ENCODE data around the gene C17orf107. TPM values are rescaled to one million over a fixed set of nuclear protein-coding genes. Genes with fewer than 3 reads are reported as not detected.

The C17orf107 gene
- total and polyA plus RNA-seq, 2 experiments from 2014 or later, result 3.9 to 8.8 TPM

GRCh38 chr17:4950746-4951204 lies 51.4 kb downstream of the C17orf107 start, which contains the start of gene ENO3:
Gene ENO3 (plus strand): TSS chr17:4951119. CDS start chr17:4951830, 711 bp downstream.
- TF ChIP-seq EZH2 (IDR thresholded peaks at IDR 0.05; ENCODE audit: insufficient read depth, poor library complexity, severe bottlenecking), result no peak
- no peak for TF ChIP-seq EZH2phosphoT487 (IDR thresholded peaks at IDR 0.05; ENCODE audit: insufficient read depth, low read depth)
- no peaks in the 10 kb centered on the region for H3K9me3 ChIP-seq (ENCODE audit: low read depth)
- peaks cover 14% of the 10 kb centered on the region for H3K4me1 ChIP-seq (ENCODE audit: insufficient read depth)
- peak within 1 kb of the TSS; percentile 50 for H3K4me2 ChIP-seq (ENCODE audit: unreplicated experiment)
- H2AFZ ChIP-seq, result peak within 1 kb of the TSS; percentile 73
- no peak for DNase-seq
- no peaks in the 10 kb centered on the region; the same call in 1 of the 2 replicates for H4K20me1 ChIP-seq (ENCODE audit: insufficient read depth)
- peak within 1 kb of the TSS; percentile 91 for H3K27ac ChIP-seq
- H3K9ac ChIP-seq, result peak within 1 kb of the TSS; percentile 83
- H3K79me2 ChIP-seq (ENCODE audit: insufficient read depth), result peaks cover 25% of the 10 kb centered on the region
- peaks cover 8% of the 10 kb centered on the region for H3K36me3 ChIP-seq (ENCODE audit: low read depth)
- H3F3A ChIP-seq (ENCODE audit: insufficient read depth), result peaks cover 27% of the 10 kb centered on the region
- H3K27me3 ChIP-seq (replicated peaks; ENCODE audit: insufficient read depth), result no peaks in the 10 kb centered on the region
- 55 to 59% methylated on average over 7 of the region's 7 CpGs for WGBS, 2 experiments (ENCODE audit: low coverage in 1 of 2, low lambda C conversion rate in 2 of 2, missing lambda C conversion rate in 2 of 2)
- in situ Hi-C loops (cut with MboI), result no loop called here
- H3K9me2 ChIP-seq (ENCODE audit: insufficient read depth), result no peaks in the 10 kb centered on the region
- peak within 1 kb of the TSS; percentile 93 for H3K4me3 ChIP-seq

- Histone ChIP-seq H3K36me3 (ENCODE audit: low read depth) (peaks cover 4% of the 10 kb centered on the region; the same call in 1 of the 2 replicates), H3K9ac (no peak overlapping the region), H4K20me1 (ENCODE audit: insufficient read depth) (no peaks in the 10 kb centered on the region; the same call in 1 of the 2 replicates), H3K27ac (no peak overlapping the region), H3K4me2 (ENCODE audit: unreplicated experiment) (no peak overlapping the region), H3F3A (ENCODE audit: insufficient read depth) (peaks cover 21% of the 10 kb centered on the region), H3K9me2 (ENCODE audit: insufficient read depth) (no peaks in the 10 kb centered on the region), H3K79me2 (ENCODE audit: insufficient read depth) (peaks cover 18% of the 10 kb centered on the region), H2AFZ (no peak overlapping the region), H3K4me3 (no peak overlapping the region), H3K27me3 (replicated peaks; ENCODE audit: insufficient read depth) (no peaks in the 10 kb centered on the region), H3K9me3 (ENCODE audit: low read depth) (no peaks in the 10 kb centered on the region), H3K4me1 (ENCODE audit: insufficient read depth) (peaks cover 13% of the 10 kb centered on the region)
- in situ Hi-C loops (cut with MboI), result no loop called here
- 94 to 100% methylated on average over 3 of the region's 3 CpGs for WGBS, 2 experiments (ENCODE audit: low coverage in 1 of 2, low lambda C conversion rate in 2 of 2, missing lambda C conversion rate in 2 of 2)
- TF ChIP-seq EZH2 (IDR thresholded peaks at IDR 0.05; ENCODE audit: insufficient read depth, poor library complexity, severe bottlenecking), result no peak
- TF ChIP-seq EZH2phosphoT487 (IDR thresholded peaks at IDR 0.05; ENCODE audit: insufficient read depth, low read depth), result no peak
- no peak for DNase-seq
Measured at GRCh38 chr17:4951486-4951885, 52.1 kb downstream of the C17orf107 start.

Other genes starting within 250 kb of the C17orf107 start
- 18.8 and 25.6 TPM in 2 replicates for gene PELP1, start 195.4 kb upstream of the C17orf107 start, total RNA-seq (2014; rRNA removed; shearing (Covaris generic))
- gene PELP1, start 195.4 kb upstream of the C17orf107 start, polyA plus RNA-seq (2016; fragmentation: Nextera tagmentation; extraction: Ambion mirVana), result 10.4 and 13.6 TPM in 2 replicates
- 4.1 and 4.8 TPM in 2 replicates for gene ARRB2, start 188.9 kb upstream of the C17orf107 start, total RNA-seq (2014; rRNA removed; shearing (Covaris generic))
- 3.7 and 3.9 TPM in 2 replicates for gene ARRB2, start 188.9 kb upstream of the C17orf107 start, polyA plus RNA-seq (2016; fragmentation: Nextera tagmentation; extraction: Ambion mirVana)
- 14.4 and 16.9 TPM in 2 replicates for gene MED11, start 168.1 kb upstream of the C17orf107 start, total RNA-seq (2014; rRNA removed; shearing (Covaris generic))
- gene MED11, start 168.1 kb upstream of the C17orf107 start, polyA plus RNA-seq (2016; fragmentation: Nextera tagmentation; extraction: Ambion mirVana), result 26.9 and 27.4 TPM in 2 replicates
- 0.32 and 0.89 TPM in 2 replicates for gene ZMYND15, start 159.7 kb upstream of the C17orf107 start, total RNA-seq (2014; rRNA removed; shearing (Covaris generic))
- 0.16 TPM in 1 of 2 replicates, not detected in the other for gene ZMYND15, start 159.7 kb upstream of the C17orf107 start, polyA plus RNA-seq (2016; fragmentation: Nextera tagmentation; extraction: Ambion mirVana)
- 1.6 and 2.5 TPM in 2 replicates for gene CXCL16, start 159.6 kb upstream of the C17orf107 start, total RNA-seq (2014; rRNA removed; shearing (Covaris generic))
- gene CXCL16, start 159.6 kb upstream of the C17orf107 start, polyA plus RNA-seq (2016; fragmentation: Nextera tagmentation; extraction: Ambion mirVana), result 4.1 TPM in 2 replicates
- not detected in 2 replicates for gene TM4SF5, start 127.7 kb upstream of the C17orf107 start, total RNA-seq (2014; rRNA removed; shearing (Covaris generic))
- not detected in 2 replicates for gene TM4SF5, start 127.7 kb upstream of the C17orf107 start, polyA plus RNA-seq (2016; fragmentation: Nextera tagmentation; extraction: Ambion mirVana)
- gene VMO1, start 113.2 kb upstream of the C17orf107 start, total RNA-seq (2014; rRNA removed; shearing (Covaris generic)), result not detected in 2 replicates
- gene VMO1, start 113.2 kb upstream of the C17orf107 start, polyA plus RNA-seq (2016; fragmentation: Nextera tagmentation; extraction: Ambion mirVana), result 0.63 and 0.93 TPM in 2 replicates
- gene GLTPD2, start 110.6 kb upstream of the C17orf107 start, total RNA-seq (2014; rRNA removed; shearing (Covaris generic)), result 2.2 TPM in 1 of 2 replicates, not detected in the other
- gene GLTPD2, start 110.6 kb upstream of the C17orf107 start, polyA plus RNA-seq (2016; fragmentation: Nextera tagmentation; extraction: Ambion mirVana), result 0.50 and 0.61 TPM in 2 replicates
- gene PSMB6, start 103.4 kb upstream of the C17orf107 start, total RNA-seq (2014; rRNA removed; shearing (Covaris generic)), result 92.1 and 148 TPM in 2 replicates
- gene PSMB6, start 103.4 kb upstream of the C17orf107 start, polyA plus RNA-seq (2016; fragmentation: Nextera tagmentation; extraction: Ambion mirVana), result 308 and 315 TPM in 2 replicates
- gene PLD2, start 92.4 kb upstream of the C17orf107 start, total RNA-seq (2014; rRNA removed; shearing (Covaris generic)), result 20.9 and 22.0 TPM in 2 replicates
- gene PLD2, start 92.4 kb upstream of the C17orf107 start, polyA plus RNA-seq (2016; fragmentation: Nextera tagmentation; extraction: Ambion mirVana), result 11.9 and 12.3 TPM in 2 replicates
- gene MINK1, start 66.2 kb upstream of the C17orf107 start, total RNA-seq (2014; rRNA removed; shearing (Covaris generic)), result 31.5 and 34.5 TPM in 2 replicates
- gene MINK1, start 66.2 kb upstream of the C17orf107 start, polyA plus RNA-seq (2016; fragmentation: Nextera tagmentation; extraction: Ambion mirVana), result 21.0 and 24.2 TPM in 2 replicates
- 0.13 and 0.86 TPM in 2 replicates for gene CHRNE, start 3.6 kb downstream of the C17orf107 start, total RNA-seq (2014; rRNA removed; shearing (Covaris generic))
- 0.63 and 0.84 TPM in 2 replicates for gene CHRNE, start 3.6 kb downstream of the C17orf107 start, polyA plus RNA-seq (2016; fragmentation: Nextera tagmentation; extraction: Ambion mirVana)
- not detected in 2 replicates for gene GP1BA, start 32.7 kb downstream of the C17orf107 start, total RNA-seq (2014; rRNA removed; shearing (Covaris generic))
- gene GP1BA, start 32.7 kb downstream of the C17orf107 start, polyA plus RNA-seq (2016; fragmentation: Nextera tagmentation; extraction: Ambion mirVana), result 0.18 TPM in 1 of 2 replicates, not detected in the other
- 68.5 and 131 TPM in 2 replicates for gene SLC25A11, start 40.5 kb downstream of the C17orf107 start, total RNA-seq (2014; rRNA removed; shearing (Covaris generic))
- gene SLC25A11, start 40.5 kb downstream of the C17orf107 start, polyA plus RNA-seq (2016; fragmentation: Nextera tagmentation; extraction: Ambion mirVana), result 71.4 and 73.2 TPM in 2 replicates
- gene RNF167, start 40.7 kb downstream of the C17orf107 start, total RNA-seq (2014; rRNA removed; shearing (Covaris generic)), result 19.8 and 31.7 TPM in 2 replicates
- gene RNF167, start 40.7 kb downstream of the C17orf107 start, polyA plus RNA-seq (2016; fragmentation: Nextera tagmentation; extraction: Ambion mirVana), result 34.2 and 36.6 TPM in 2 replicates
- 621 and 886 TPM in 2 replicates for gene PFN1, start 49.0 kb downstream of the C17orf107 start, total RNA-seq (2014; rRNA removed; shearing (Covaris generic))
- gene PFN1, start 49.0 kb downstream of the C17orf107 start, polyA plus RNA-seq (2016; fragmentation: Nextera tagmentation; extraction: Ambion mirVana), result 2,247 and 2,282 TPM in 2 replicates
- 0.38 and 1.2 TPM in 2 replicates for gene ENO3, start 51.6 kb downstream of the C17orf107 start, total RNA-seq (2014; rRNA removed; shearing (Covaris generic))
- gene ENO3, start 51.6 kb downstream of the C17orf107 start, polyA plus RNA-seq (2016; fragmentation: Nextera tagmentation; extraction: Ambion mirVana), result 3.2 and 4.1 TPM in 2 replicates
- gene SPAG7, start 68.3 kb downstream of the C17orf107 start, total RNA-seq (2014; rRNA removed; shearing (Covaris generic)), result 39.1 and 43.1 TPM in 2 replicates
- 97.7 and 107 TPM in 2 replicates for gene SPAG7, start 68.3 kb downstream of the C17orf107 start, polyA plus RNA-seq (2016; fragmentation: Nextera tagmentation; extraction: Ambion mirVana)
- 4.8 and 10.1 TPM in 2 replicates for gene CAMTA2, start 88.1 kb downstream of the C17orf107 start, total RNA-seq (2014; rRNA removed; shearing (Covaris generic))
- gene CAMTA2, start 88.1 kb downstream of the C17orf107 start, polyA plus RNA-seq (2016; fragmentation: Nextera tagmentation; extraction: Ambion mirVana), result 26.5 and 28.8 TPM in 2 replicates
- 0.32 and 1.0 TPM in 2 replicates for gene INCA1, start 98.0 kb downstream of the C17orf107 start, total RNA-seq (2014; rRNA removed; shearing (Covaris generic))
- gene INCA1, start 98.0 kb downstream of the C17orf107 start, polyA plus RNA-seq (2016; fragmentation: Nextera tagmentation; extraction: Ambion mirVana), result 0.51 and 1.2 TPM in 2 replicates
- gene KIF1C, start 98.4 kb downstream of the C17orf107 start, total RNA-seq (2014; rRNA removed; shearing (Covaris generic)), result 72.7 and 85.2 TPM in 2 replicates
- gene KIF1C, start 98.4 kb downstream of the C17orf107 start, polyA plus RNA-seq (2016; fragmentation: Nextera tagmentation; extraction: Ambion mirVana), result 38.5 and 39.8 TPM in 2 replicates
- gene SLC52A1, start 135.9 kb downstream of the C17orf107 start, total RNA-seq (2014; rRNA removed; shearing (Covaris generic)), result 0.22 TPM in 1 of 2 replicates, not detected in the other
- gene SLC52A1, start 135.9 kb downstream of the C17orf107 start, polyA plus RNA-seq (2016; fragmentation: Nextera tagmentation; extraction: Ambion mirVana), result not detected in 2 replicates
- 1.5 and 1.9 TPM in 2 replicates for gene ZFP3, start 178.9 kb downstream of the C17orf107 start, total RNA-seq (2014; rRNA removed; shearing (Covaris generic))
- 1.8 and 2.0 TPM in 2 replicates for gene ZFP3, start 178.9 kb downstream of the C17orf107 start, polyA plus RNA-seq (2016; fragmentation: Nextera tagmentation; extraction: Ambion mirVana)
- 5.2 and 6.1 TPM in 2 replicates for gene ZNF232, start 212.3 kb downstream of the C17orf107 start, total RNA-seq (2014; rRNA removed; shearing (Covaris generic))
- gene ZNF232, start 212.3 kb downstream of the C17orf107 start, polyA plus RNA-seq (2016; fragmentation: Nextera tagmentation; extraction: Ambion mirVana), result 3.8 and 5.2 TPM in 2 replicates
- gene USP6, start 216.5 kb downstream of the C17orf107 start, total RNA-seq (2014; rRNA removed; shearing (Covaris generic)), result not detected in 2 replicates
- gene USP6, start 216.5 kb downstream of the C17orf107 start, polyA plus RNA-seq (2016; fragmentation: Nextera tagmentation; extraction: Ambion mirVana), result 0.25 and 0.30 TPM in 2 replicates